K562 (cell line): ENCODE data around the gene MKNK1. TPM values are rescaled to one million over a fixed set of nuclear protein-coding genes. Genes with fewer than 3 reads are reported as not detected.

Source experiments
- ATF1 ChIP-seq, 2 experiments: fragments of 450-650 bp in 1 of 2; IDR thresholded peaks; 2 replicates each; pipeline ENCODE4 v1.6.1; 2016; ENCODE audit warnings: missing compliant biosample characterization in 1 of 2, missing genetic modification characterization in 1 of 2
- CREM ChIP-seq: IDR thresholded peaks from 2 replicates; pipeline ENCODE4 v1.6.1; 2014; ENCODE audit warnings: antibody characterized with exemption, low read depth
- HSF4 ChIP-seq: fragments of 250-450 bp; sonication (Bioruptor Pico); IDR thresholded peaks from 2 replicates; pipeline ENCODE4 v2.1.2; 2022; ENCODE audit warnings: mild to moderate bottlenecking, moderate library complexity, borderline replicate concordance
- NFYB ChIP-seq: IDR thresholded peaks from 2 replicates; pipeline ENCODE4 v1.6.1; 2011; ENCODE audit warnings: mild to moderate bottlenecking, moderate library complexity; ENCODE audit not compliant: insufficient read length; ENCODE audit errors: extremely low read depth
- NR2C2 ChIP-seq, 2 experiments: fragments of 200-800 bp in 1 of 2; sonication (Bioruptor generic) in 1 of 2; sonication (generic) in 1 of 2; formaldehyde crosslinking in 1 of 2; IDR thresholded peaks; 2 replicates each; pipeline versions ENCODE4 v1.6.1 to v1.8.0; 2016 to 2022; ENCODE audit warnings: mild to moderate bottlenecking in 1 of 2, missing compliant biosample characterization in 1 of 2, missing genetic modification characterization in 1 of 2, missing genetic modification reagents in 1 of 2
- PCBP1 ChIP-seq: fragments of 200-400 bp; formaldehyde crosslinking; IDR thresholded peaks from 2 replicates; pipeline ENCODE4 v1.6.1; 2018; ENCODE audit warnings: mild to moderate bottlenecking, low read depth, low read length; ENCODE audit not compliant: poor library complexity, severe bottlenecking
- PHB ChIP-seq: fragments of 250-450 bp; sonication (Bioruptor Pico); IDR thresholded peaks from 2 replicates; pipeline ENCODE4 v1.5.0; 2021
- RBBP5 ChIP-seq: fragments of 200-600 bp; sonication (generic); IDR thresholded peaks from 2 replicates; pipeline ENCODE4 v1.6.1; 2012; ENCODE audit warnings: borderline replicate concordance, mild to moderate bottlenecking, low read length, control low read depth, inconsistent platforms; ENCODE audit not compliant: insufficient read depth, poor library complexity, severe bottlenecking
- RBM39 ChIP-seq: fragments of 200-400 bp; formaldehyde crosslinking; optimal IDR thresholded peaks from 2 replicates; pipeline ENCODE3; 2018; ENCODE audit warnings: low read depth, low read length
- SIX5 ChIP-seq, 2 experiments: IDR thresholded peaks; 2 replicates each; pipeline ENCODE4 v1.6.1; 2011; ENCODE audit warnings: low read length in 2 of 2, borderline replicate concordance in 1 of 2, low read depth in 1 of 2, mild to moderate bottlenecking in 1 of 2, moderate library complexity in 1 of 2; ENCODE audit not compliant: insufficient read depth in 1 of 2
- SMAD3 ChIP-seq: fragments of 450-650 bp; formaldehyde crosslinking; conservative IDR thresholded peaks from 2 replicates; pipeline ENCODE4 v1.4.0; 2020; ENCODE audit warnings: mild to moderate bottlenecking
- TAF1 ChIP-seq: IDR thresholded peaks from 2 replicates; pipeline ENCODE4 v1.6.1; 2011; ENCODE audit warnings: mild to moderate bottlenecking, low read length, moderate library complexity; ENCODE audit not compliant: insufficient read depth, control insufficient read depth, severe bottlenecking; ENCODE audit errors: extremely low read depth
- TARDBP ChIP-seq: fragments of 450-650 bp; IDR thresholded peaks from 2 replicates; pipeline ENCODE4 v1.6.1; 2016
- polyA plus RNA-seq, 8 experiments: library from polyadenylated mRNA; depleted of rRNA in 4 of 8; stranded (reverse) in 5 of 8; unstranded in 3 of 8; fragments of >200 nt; fragmentation: Nextera tagmentation in 2 of 8; fragmentation: Illumina TruSeq in 1 of 8; extraction: Ambion mirVana in 2 of 8; extraction: Trizol in 1 of 8; gene quantifications; 2 replicates each; pipeline versions ENCODE4 v1.2.1 to v1.2.3, GENCODE V29; 2011 to 2014; ENCODE audit warnings: inconsistent platforms in 1 of 8, missing spikeins in 1 of 8
- total RNA-seq, 7 experiments: library from RNA; depleted of rRNA in 6 of 7; stranded (reverse); fragments of >200 nt in 6 of 7; fragmentation: Illumina TruSeq in 2 of 7; extraction: Trizol in 2 of 7; gene quantifications; 2 replicates each; pipeline versions ENCODE4 v1.2.1 to v1.2.3, GENCODE V29; 2011 to 2021; ENCODE audit warnings: low replicate concordance in 1 of 7
- TF ChIP-seq, protein P1 (sequence below): fragments of 450-650 bp; formaldehyde crosslinking; IDR thresholded peaks from 2 replicates; pipeline ENCODE4 v1.4.0; 2020; ENCODE audit warnings: mild to moderate bottlenecking, mixed read lengths
- TF ChIP-seq, protein P2 (sequence below): sonication (generic); formaldehyde crosslinking; IDR thresholded peaks from 2 replicates; pipeline ENCODE4 v1.4.0; 2020; ENCODE audit warnings: mild to moderate bottlenecking, missing genetic modification reagents
- TF ChIP-seq, protein P3 (sequence below), 2 experiments: fragments of 450-650 bp; conservative IDR thresholded peaks; 2 replicates each; pipeline ENCODE4 v1.6.1; 2017; ENCODE audit warnings: mild to moderate bottlenecking in 2 of 2, moderate library complexity in 2 of 2

The MKNK1 gene
- total and polyA plus RNA-seq, 9 of the 15 experiments (the other 6 are each of a cell fraction or from before 2014, with no cell fraction given), result 27.7 to 51.3 (median 43.7) TPM

DNA sequence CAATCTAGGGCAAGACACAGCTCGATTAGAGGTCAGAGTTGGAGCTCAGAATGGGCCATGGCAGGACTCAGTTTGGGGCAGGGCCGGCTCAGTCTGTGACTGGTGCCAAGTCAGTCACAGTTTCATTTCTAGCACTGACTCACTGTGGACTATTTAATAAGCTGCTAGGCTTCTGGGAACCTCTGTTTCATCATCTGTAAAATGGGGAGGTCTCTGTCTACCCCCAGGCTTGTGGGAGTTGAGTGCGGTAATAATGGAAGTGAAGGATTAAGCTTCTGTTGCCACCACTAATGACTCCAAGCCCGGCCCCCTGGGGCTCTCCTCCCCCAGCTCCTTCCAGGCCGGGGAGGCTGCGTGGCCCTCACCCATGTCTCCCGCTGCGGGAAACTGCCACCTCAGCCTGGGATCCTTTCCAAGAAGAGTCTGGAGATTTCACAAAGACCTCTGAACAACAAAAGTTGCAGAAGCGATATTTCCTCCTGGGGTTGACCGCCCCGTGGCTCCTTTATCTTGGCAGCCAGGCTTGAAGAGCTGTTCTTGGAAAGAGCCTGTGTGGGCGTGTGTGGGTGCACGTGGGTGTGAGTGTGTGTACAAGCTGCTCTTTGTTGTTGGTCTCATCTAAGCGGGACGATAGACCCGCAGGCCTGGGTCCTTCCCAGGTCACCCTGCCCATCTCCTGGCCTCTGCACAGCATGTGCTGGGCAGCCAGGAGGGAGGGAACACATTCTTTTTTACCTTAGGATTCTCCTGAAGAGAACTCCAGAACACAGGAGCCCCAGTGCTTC is 81.7 kb downstream of the MKNK1 start (continued):
- TF ChIP-seq, protein P1, sequence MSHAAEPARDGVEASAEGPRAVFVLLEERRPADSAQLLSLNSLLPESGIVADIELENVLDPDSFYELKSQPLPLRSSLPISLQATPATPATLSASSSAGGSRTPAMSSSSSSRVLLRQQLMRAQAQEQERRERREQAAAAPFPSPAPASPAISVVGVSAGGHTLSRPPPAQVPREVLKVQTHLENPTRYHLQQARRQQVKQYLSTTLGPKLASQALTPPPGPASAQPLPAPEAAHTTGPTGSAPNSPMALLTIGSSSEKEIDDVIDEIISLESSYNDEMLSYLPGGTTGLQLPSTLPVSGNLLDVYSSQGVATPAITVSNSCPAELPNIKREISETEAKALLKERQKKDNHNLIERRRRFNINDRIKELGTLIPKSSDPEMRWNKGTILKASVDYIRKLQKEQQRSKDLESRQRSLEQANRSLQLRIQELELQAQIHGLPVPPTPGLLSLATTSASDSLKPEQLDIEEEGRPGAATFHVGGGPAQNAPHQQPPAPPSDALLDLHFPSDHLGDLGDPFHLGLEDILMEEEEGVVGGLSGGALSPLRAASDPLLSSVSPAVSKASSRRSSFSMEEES (CRISPR knock-in tag), result no peak
- TF ChIP-seq ATF1 (CRISPR knock-in tag; IDR thresholded peaks at IDR 0.05), result no peak
- peak; percentile 81 for TF ChIP-seq ATF1 (tag; IDR thresholded peaks at IDR 0.05)
- TF ChIP-seq NFYB, result no peak
- TF ChIP-seq, protein P2, sequence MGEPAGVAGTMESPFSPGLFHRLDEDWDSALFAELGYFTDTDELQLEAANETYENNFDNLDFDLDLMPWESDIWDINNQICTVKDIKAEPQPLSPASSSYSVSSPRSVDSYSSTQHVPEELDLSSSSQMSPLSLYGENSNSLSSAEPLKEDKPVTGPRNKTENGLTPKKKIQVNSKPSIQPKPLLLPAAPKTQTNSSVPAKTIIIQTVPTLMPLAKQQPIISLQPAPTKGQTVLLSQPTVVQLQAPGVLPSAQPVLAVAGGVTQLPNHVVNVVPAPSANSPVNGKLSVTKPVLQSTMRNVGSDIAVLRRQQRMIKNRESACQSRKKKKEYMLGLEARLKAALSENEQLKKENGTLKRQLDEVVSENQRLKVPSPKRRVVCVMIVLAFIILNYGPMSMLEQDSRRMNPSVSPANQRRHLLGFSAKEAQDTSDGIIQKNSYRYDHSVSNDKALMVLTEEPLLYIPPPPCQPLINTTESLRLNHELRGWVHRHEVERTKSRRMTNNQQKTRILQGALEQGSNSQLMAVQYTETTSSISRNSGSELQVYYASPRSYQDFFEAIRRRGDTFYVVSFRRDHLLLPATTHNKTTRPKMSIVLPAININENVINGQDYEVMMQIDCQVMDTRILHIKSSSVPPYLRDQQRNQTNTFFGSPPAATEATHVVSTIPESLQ (CRISPR knock-in tag), result 0 out of 2 replicates have a peak, but pooled peaks have one; percentile 57
- TF ChIP-seq PHB (CRISPR knock-in tag), result no peak
- TF ChIP-seq PCBP1, result no peak
- no peak for TF ChIP-seq SMAD3 (CRISPR knock-in tag)
- TF ChIP-seq NR2C2 (CRISPR knock-in tag; IDR thresholded peaks at IDR 0.05), result no peak
- TF ChIP-seq NR2C2 (tag; IDR thresholded peaks at IDR 0.05), result peak; percentile 68
- TF ChIP-seq TAF1, result peak; percentile 47
- peak; percentile 76 for TF ChIP-seq RBBP5
- TF ChIP-seq RBM39, result peak; percentile 36
- peak; percentile 79 for TF ChIP-seq CREM
- TF ChIP-seq TARDBP, result peak; percentile 72; the same call in 1 of the 2 replicates
- TF ChIP-seq, protein P3, sequence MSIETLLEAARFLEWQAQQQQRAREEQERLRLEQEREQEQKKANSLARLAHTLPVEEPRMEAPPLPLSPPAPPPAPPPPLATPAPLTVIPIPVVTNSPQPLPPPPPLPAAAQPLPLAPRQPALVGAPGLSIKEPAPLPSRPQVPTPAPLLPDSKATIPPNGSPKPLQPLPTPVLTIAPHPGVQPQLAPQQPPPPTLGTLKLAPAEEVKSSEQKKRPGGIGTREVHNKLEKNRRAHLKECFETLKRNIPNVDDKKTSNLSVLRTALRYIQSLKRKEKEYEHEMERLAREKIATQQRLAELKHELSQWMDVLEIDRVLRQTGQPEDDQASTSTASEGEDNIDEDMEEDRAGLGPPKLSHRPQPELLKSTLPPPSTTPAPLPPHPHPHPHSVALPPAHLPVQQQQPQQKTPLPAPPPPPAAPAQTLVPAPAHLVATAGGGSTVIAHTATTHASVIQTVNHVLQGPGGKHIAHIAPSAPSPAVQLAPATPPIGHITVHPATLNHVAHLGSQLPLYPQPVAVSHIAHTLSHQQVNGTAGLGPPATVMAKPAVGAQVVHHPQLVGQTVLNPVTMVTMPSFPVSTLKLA (conservative IDR thresholded peaks at IDR 0.05), result peak; percentile 99 to 100
- no peak for TF ChIP-seq HSF4 (CRISPR knock-in tag)
- 0 out of 4 replicates have a peak, but pooled peaks of 1 of the 2 experiments have one; percentile 0 for TF ChIP-seq SIX5 (IDR thresholded peaks at IDR 0.05; ENCODE audit: borderline replicate concordance in 1 of 2, insufficient read depth in 1 of 2, low read depth in 1 of 2, low read length in 2 of 2)
